GM19099 (cell line): ENCODE data around the gene SPATA24.

Experiments
- POLR2A ChIP-seq: IDR thresholded peaks from 3 replicates; pipeline ENCODE4 v1.6.1; 2011; ENCODE audit warnings: low read depth; ENCODE audit not compliant: insufficient read length; ENCODE audit errors: extremely low read depth

Gene SPATA24

DNA sequence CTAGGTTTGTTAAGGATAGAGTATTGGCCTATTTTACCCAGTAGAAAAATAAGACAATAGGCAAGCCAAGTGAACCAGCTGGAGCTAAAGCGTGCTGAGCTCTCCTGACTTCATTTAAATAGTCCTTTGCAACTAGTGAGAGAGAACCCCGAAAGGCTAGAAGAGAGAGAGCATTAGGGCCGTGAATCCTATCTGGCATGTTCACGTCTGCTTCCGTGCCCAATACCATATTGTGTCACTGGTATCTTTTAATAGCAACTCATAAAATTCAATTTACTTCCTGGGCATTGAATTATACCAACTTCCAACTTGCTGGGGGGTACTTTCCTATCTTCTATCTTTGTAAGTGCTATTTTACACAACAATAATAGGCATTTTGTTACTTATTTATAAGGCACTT, 21.6 kb upstream of the SPATA24 start:
- TF ChIP-seq POLR2A: no peak

DNA sequence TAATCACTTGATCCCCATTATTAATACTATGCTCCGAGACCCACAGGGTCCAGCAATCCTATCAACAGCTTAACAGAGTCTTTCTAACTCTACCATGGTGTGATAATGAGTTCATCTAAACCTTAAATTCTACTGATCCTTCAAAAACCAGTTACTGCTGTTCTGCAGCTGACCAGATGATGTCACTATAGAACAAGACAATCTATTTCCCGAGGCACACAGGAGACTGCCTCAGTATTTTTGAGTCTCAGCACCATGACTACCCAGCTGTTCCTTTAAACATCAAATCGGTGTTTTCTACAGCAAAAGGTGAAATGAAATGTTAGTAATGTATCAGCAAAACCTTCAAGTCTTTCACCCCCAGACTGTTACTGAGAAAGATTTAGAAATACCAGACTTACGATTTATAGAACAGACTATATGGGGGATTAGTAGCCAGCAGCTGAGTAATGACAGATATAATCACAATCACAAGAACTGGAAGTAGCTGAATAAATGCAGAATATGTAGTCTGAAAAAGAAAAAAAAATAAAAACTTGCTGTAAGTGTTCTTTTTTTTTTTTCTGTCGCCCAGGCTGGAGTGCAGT, 18.5 kb upstream of the SPATA24 start:
- TF ChIP-seq POLR2A: no peak

DNA sequence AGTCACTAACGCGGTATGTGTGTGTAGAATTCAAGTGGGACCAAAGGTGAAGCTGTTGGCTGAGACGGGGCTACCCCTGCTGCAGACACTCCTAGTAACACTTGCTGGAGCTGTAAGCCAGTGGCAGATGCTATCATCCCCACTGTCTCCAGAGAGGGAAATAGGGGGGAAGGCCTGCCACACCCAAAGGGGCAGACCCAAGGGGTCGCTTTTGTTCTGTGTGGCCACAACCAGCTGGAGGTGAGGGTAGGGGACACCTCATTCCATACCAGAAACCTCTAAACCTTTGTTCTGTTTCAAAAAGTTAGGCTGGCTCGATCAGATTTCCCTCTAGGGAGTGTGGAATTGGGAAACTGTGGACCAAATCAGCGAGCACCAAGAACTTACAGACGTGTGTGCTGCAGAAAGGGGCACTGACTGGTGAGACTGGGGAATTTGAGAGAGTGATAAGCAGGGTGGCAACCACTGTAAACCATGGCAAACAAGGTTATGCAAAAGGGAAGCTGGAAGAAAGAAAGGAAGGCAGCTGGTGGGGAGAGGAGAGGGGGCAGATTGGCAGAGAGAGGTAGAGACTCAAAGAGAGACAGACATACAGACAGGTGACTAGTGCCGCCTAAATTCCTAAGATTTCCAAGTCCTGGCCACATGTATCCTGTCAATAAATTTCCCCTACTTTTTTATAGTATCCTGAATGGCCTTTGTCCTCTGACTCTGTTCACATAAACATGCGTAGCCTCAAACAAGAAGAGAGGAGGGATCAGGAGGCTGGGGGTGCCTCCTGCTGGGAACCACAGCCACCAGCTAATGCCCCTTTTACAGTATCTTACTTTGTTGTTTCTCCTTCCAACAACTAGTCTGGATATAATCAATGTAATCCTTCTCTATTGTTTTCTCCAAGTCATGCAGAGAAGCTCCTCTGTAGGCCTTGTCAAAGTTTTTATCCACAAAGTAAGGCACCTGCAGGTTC, 15.6 kb upstream of the SPATA24 start:
- TF ChIP-seq POLR2A: no peak

DNA sequence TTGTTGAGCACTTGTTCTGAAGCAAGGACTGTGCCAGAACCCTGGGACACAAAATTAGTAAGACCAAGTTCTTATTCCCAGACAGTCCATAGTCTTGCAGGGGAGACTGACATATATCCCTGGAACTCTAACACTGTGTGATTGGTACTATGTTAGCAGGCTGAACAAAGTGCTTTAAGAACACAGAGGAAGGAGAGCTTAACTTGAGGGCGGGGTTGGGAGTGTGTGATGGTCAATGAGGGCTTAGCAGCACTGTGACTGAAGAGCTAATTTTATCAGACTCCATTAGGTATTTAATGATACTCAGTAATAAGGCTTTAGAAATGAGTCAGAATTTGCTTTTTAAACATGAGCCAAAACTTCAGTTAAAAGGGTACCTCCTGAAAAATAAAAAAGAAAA, 14.9 kb upstream of the SPATA24 start:
- no peak for TF ChIP-seq POLR2A

DNA sequence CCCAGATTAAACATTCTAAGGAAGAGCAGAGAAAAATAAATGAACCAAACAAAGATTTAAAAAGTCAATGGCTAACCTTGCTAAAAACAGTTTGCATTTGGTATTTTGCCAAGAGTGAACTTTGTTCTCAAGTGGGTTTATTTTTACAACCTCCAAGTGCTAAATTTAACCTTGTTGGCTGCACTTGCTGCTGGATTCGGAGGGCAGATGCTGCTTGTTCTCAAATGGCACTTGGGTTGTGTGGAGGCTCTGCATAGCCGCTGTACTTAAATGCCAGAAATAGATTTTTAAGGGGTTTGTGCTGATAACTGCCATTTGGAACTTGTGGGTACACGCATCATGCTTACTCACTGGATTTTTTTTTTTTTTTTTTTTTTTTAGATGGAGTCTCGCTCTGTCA, 13.3 kb upstream of the SPATA24 start:
- TF ChIP-seq POLR2A: no peak

DNA sequence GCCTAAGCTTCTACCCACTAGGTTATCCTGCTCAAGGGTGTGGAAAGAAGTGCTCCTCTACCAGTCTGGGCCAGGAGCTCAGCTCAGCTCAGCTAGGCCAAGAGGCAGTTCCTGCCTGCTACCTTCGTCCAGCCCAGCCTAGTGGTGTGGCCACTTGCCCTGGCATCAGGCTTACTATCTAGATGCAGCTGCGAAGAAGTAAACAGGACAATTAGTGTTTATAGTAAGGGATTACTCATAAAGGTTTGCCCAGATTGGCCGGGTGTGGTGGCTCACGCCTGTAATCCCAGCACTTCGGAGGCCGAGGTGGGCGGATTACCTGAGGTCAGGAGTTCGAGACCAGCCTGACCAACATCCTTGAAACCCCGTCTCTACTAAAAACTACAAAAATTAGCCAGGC, 12.8 kb upstream of the SPATA24 start:
- no peak for TF ChIP-seq POLR2A

DNA sequence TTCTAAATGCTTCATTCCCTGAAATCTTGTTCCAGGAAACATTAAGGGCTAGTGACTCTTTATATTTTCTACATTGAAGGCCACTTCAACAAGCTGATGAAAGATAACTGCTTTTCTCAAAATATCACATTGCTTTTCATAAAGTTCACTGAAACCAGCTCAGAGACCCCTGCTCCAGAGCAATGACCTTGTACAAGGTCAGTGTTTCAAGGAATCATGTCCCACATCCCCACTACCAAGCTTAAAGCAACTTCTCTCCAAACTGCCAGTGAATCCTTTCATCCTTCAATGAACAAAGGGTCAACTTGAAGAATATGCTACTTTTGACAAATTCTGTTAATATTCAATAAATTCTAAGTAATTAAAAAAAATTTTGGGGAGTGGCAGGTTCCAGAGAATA, 12.0 kb upstream of the SPATA24 start:
- TF ChIP-seq POLR2A: no peak

DNA sequence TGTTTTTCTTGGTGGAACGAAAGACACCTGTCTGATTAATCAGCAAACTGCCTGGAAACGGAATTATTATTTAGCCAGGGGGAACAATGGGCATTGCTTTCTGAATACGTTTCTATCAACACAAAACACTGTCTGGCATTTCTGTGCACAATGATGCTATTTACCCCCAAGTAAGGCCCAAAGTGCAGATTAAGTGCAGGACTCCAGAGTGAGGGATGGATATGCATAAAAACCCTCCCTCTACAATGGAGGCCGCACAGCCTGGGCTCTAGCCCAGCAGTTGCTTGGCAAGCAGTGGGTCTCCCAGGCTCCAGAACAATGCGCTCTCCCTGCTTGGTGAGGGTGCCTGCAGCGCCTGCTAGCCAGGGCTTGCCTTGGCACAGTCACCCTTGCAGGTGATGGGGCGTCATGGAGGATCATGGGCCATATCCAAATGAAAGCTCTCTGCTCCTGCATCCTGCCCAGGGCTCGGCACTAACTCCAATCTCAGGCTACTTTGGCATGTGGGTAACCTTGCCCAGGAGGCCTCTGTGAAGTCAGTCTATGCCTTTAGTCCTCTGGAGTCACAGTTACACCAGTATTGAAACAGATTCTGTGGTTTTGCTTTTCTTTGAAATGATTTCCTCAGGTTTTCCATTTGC, 11.5 kb upstream of the SPATA24 start:
- no peak for TF ChIP-seq POLR2A

DNA sequence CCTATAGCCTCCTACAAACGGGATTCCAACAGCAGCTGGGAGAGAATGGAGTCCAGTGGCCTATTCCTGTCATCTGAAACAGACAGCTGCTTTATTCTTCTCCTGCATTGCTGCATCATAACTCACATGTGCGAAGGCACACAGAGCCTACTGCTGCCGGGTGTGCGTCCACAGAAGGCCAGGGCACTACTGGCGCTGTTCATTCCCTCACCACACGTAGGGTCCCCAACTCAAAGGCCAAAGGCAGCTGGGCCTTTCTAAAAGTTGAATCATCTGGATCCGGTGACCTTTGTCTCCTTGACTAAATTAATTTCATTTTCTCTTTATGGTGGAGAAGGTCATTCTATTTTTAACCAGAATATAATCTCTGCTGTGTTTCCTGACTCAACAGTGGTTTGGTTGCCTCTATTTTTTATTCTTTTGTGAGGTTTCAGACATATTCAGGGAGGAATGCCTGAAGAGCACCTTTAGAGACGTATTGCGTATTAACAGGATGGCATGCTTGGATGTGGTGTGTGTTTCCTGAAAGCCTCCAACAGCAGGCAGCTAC, 10.8 kb upstream of the SPATA24 start:
- no peak for TF ChIP-seq POLR2A

DNA sequence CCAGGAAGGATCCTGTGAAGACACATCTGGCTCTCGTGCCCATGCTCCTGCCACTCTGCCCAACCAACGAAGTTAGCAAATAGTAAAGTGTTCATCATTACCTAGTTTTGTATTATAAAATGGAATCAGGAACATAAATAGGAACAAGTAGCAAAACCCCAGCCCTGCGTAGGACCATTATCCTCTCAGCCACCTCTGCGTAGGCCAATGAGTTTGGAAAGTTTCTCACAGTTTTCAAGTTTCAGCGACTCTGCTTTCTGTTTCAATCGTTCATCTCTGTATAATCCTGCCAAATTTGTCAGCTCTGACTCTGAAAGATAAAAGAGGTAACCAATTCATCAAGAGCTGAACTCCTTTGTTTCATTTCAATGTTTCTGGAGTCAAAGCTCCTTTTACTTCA, 10.1 kb upstream of the SPATA24 start:
- TF ChIP-seq POLR2A: no peak

DNA sequence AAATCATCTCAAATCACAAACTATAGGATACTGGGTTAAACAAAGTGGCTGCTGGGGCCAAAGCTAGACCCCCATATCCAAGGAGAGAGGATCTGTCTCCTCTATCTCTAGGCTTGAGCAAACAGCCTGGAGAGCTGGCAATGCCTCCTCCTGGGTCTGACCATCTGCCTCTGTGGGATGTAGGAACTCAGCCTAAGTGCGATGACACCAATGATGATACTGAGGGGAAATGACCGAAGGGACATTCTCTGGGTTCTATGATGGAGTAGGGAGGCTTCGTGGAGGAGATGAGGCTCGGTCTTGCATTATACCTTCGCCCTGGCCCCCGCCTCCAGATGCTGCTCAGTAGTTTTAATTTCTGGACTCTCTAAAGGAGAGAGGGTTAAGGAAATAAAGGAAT, 9.3 kb upstream of the SPATA24 start:
- no peak for TF ChIP-seq POLR2A

DNA sequence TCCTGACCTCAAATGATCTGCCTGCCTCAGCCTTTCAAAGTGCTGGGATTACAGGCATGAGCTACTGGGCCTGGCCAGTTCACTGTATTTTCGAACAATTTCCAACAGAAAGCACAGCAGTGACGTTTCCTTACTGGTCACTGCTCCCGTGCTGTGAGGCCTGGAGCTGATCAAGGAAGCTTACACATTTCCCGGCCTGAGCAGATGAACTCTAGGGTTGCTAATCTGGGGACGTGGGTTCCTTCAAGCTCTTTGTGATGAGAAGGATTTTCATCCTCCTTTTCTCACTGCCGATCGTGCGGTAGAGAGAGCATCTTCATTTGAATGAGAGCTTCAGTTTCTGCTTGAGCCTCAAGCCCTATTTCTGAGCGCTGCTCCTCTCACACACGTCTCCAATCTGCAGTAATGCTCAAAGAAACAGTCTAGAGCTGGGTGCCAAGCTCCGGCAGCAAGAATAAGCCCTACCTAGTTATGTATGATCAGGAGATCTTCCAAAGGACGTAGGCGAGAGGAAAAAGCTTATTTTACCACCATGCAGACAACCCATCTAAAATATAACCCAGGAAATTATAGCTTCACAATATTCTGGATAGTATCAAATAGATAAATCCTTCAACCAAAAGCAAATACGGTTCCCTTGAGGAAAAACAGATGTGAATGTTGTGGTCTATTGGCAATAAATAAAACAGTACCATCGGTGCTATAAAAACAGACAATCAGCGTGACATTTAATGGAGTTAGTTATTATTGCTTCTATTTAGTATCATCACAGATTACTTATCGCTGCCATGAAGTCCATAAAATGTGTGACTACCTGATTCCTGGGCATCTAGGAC, 7.3 kb upstream of the SPATA24 start:
- TF ChIP-seq POLR2A: no peak

DNA sequence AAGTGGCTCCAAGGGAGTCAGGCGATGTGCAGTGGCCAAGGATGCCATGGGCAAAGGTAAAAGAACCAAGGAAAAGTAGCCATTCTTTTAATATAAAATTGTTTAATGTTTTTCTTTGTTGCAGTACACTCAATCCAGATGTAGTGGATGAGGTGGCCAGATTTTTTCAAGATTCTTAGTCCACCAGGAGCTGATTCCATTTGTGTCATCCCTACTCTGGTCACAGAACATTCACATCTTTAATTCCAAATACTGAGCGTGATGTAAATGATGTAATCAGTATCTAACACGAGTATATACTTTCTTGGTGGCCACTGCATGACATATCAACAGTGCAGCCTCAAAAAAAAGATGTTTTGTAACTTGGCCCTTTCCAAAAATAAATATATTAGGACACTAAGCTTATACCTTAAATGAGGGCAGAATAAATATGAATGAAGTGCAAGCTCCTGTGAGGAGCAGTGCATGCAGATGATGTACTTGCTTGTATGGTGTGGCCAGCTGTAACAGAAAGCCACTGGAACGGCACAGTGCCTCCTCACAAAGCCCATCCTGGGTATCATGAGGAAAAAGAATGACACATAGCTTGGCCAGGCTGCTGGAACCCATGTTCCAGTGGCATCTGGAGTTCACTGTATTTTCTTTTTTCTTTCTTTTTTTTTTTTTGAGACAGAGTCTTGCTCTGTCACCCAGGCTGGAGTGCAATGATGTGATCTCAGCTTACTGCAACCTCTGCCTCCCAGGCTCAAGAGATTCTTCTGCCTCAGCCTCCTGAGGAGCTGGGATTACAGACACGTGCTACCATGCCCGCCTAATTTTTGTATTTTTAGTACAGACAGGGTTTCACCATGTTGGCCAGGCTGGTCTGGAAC, 6.5 kb upstream of the SPATA24 start:
- TF ChIP-seq POLR2A: no peak

DNA sequence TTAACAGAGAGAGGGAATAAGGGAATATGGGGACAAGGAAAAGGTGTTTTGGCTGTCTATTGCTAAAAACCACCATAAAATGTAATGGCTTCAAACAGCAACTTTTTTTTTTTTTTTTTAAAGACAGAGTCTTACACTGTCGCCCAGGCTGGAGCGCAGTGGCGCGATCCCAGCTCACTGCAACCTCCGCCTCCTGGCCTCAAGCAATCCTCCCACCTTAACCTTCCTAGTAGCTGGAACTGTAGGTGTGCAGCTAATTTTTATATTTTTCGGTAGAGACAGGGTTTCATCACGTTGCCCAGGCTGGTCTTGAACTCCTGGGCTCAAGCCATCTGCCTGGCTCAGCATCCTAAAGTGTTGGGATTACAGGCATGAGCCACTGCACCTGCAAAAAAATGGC, 4.3 kb upstream of the SPATA24 start:
- TF ChIP-seq POLR2A: no peak
